Mesenchymal stem cell (in vitro differentiated cells and primary cell): ENCODE measurements around the gene COG4.

Experiments used
- DNase-seq: peaks from one replicate; pipeline ENCODE4 v3.0.0-alpha.2; 2013
- H2AFZ ChIP-seq: one replicate; pipeline ENCODE4 v1.6.1; 2013; ENCODE audit warnings: low read depth, mild to moderate bottlenecking, control low read depth, inconsistent platforms, low read length, moderate library complexity
- H2AK5ac ChIP-seq: 2 replicates; pipeline ENCODE4 v1.6.1; 2013; ENCODE audit warnings: low read length, moderate library complexity, mild to moderate bottlenecking, inconsistent platforms; ENCODE audit not compliant: severe bottlenecking
- H2BK120ac ChIP-seq: one replicate; pipeline ENCODE4 v1.6.1; 2013; ENCODE audit warnings: low read depth, mild to moderate bottlenecking, inconsistent platforms, low read length, moderate library complexity
- H2BK12ac ChIP-seq, 2 experiments: one replicate each; pipeline ENCODE4 v1.6.1; 2013; ENCODE audit warnings: inconsistent platforms in 2 of 2, low read length in 2 of 2, mild to moderate bottlenecking in 2 of 2, moderate library complexity in 2 of 2, control low read depth in 1 of 2
- H2BK15ac ChIP-seq: one replicate; pipeline ENCODE4 v1.6.1; 2013; ENCODE audit warnings: mild to moderate bottlenecking, low read depth, inconsistent platforms; ENCODE audit not compliant: poor library complexity, severe bottlenecking
- H2BK5ac ChIP-seq: 2 replicates; pipeline ENCODE4 v1.6.1; 2013; ENCODE audit warnings: low read depth, mild to moderate bottlenecking, low read length, control low read depth, inconsistent platforms; ENCODE audit not compliant: poor library complexity, severe bottlenecking
- H3K14ac ChIP-seq, 2 experiments: one replicate each; pipeline ENCODE4 v1.6.1; 2013; ENCODE audit warnings: inconsistent platforms in 2 of 2, low read length in 2 of 2, control low read depth in 1 of 2, mild to moderate bottlenecking in 1 of 2, moderate library complexity in 1 of 2
- H3K18ac ChIP-seq, 2 experiments: one replicate each; pipeline ENCODE4 v1.6.1; 2013; ENCODE audit warnings: inconsistent platforms in 2 of 2, low read length in 2 of 2, control low read depth in 1 of 2, low read depth in 1 of 2, mild to moderate bottlenecking in 1 of 2
- H3K23ac ChIP-seq, 2 experiments: one replicate each; pipeline ENCODE4 v1.6.1; 2013; ENCODE audit warnings: inconsistent platforms in 2 of 2, low read length in 2 of 2, mild to moderate bottlenecking in 2 of 2, moderate library complexity in 2 of 2, control low read depth in 1 of 2
- H3K27ac ChIP-seq: 2 replicates; pipeline ENCODE4 v1.5.1; 2013; ENCODE audit warnings: mild to moderate bottlenecking, moderate library complexity, low read length, control low read depth, inconsistent platforms; ENCODE audit not compliant: poor library complexity, severe bottlenecking
- H3K27me3 ChIP-seq, 2 experiments: 2 replicates each; pipeline versions ENCODE4 v1.6.1 to v1.7.0; 2013; ENCODE audit warnings: low read length in 2 of 2, mild to moderate bottlenecking in 2 of 2, moderate library complexity in 2 of 2, control low read depth in 1 of 2, inconsistent platforms in 1 of 2; ENCODE audit not compliant: control insufficient read depth in 1 of 2, insufficient read depth in 1 of 2
- H3K36me3 ChIP-seq, 2 experiments: 2 replicates each; pipeline versions ENCODE4 v1.6.1 to v1.7.0; 2013; ENCODE audit warnings: low read length in 2 of 2, control low read depth in 1 of 2, inconsistent platforms in 1 of 2, low read depth in 1 of 2, mild to moderate bottlenecking in 1 of 2; ENCODE audit not compliant: insufficient read depth in 2 of 2, control insufficient read depth in 1 of 2
- H3K4ac ChIP-seq, 2 experiments: one replicate each; pipeline ENCODE4 v1.6.1; 2013; ENCODE audit warnings: inconsistent platforms in 2 of 2, low read length in 2 of 2, mild to moderate bottlenecking in 2 of 2, moderate library complexity in 2 of 2, control low read depth in 1 of 2, low read depth in 1 of 2
- H3K4me1 ChIP-seq: 2 replicates; pipeline ENCODE4 v1.6.1; 2013; ENCODE audit warnings: low read depth, low read length, control low read depth; ENCODE audit not compliant: control insufficient read depth, insufficient read depth
- H3K4me2 ChIP-seq: 2 replicates; pipeline ENCODE4 v1.6.1; 2013; ENCODE audit warnings: low read length, mild to moderate bottlenecking, inconsistent platforms; ENCODE audit not compliant: poor library complexity, severe bottlenecking
- H3K4me3 ChIP-seq, 2 experiments: 2 replicates each; pipeline versions ENCODE4 v1.5.1 to v1.7.0; 2013; ENCODE audit warnings: low read length in 2 of 2, mild to moderate bottlenecking in 2 of 2, control low read depth in 1 of 2, low read depth in 1 of 2; ENCODE audit not compliant: insufficient read depth in 1 of 2
- H3K79me1 ChIP-seq: replicated peaks from 2 replicates; pipeline ENCODE4 v1.6.1; 2013; ENCODE audit warnings: mild to moderate bottlenecking, control low read depth, low read length, inconsistent platforms; ENCODE audit not compliant: poor library complexity, severe bottlenecking
- H3K9ac ChIP-seq: 2 replicates; pipeline ENCODE4 v1.7.0; 2013; ENCODE audit warnings: mild to moderate bottlenecking, low read length, moderate library complexity
- H3K9me3 ChIP-seq: 2 replicates; pipeline ENCODE4 v1.7.0; 2013; ENCODE audit warnings: mild to moderate bottlenecking, low read length; ENCODE audit not compliant: control insufficient read depth
- H4K8ac ChIP-seq: one replicate; pipeline ENCODE4 v1.6.1; 2013; ENCODE audit warnings: inconsistent platforms, mild to moderate bottlenecking, low read length, moderate library complexity
- H4K91ac ChIP-seq: one replicate; pipeline ENCODE4 v1.6.1; 2013; ENCODE audit warnings: mild to moderate bottlenecking, low read length, inconsistent platforms
- WGBS: methylation state at CpG from one replicate; pipeline ENCODE4 v1.1.7; 2013; ENCODE audit warnings: mixed read lengths; 5-methylcytosine and 5-hydroxymethylcytosine counted together

Gene COG4

GRCh38 chr16:70466805-70467076, 56.6 kb downstream of the COG4 start:
- Histone ChIP-seq H3K27me3 (no peaks in the 10 kb centered on the region), H3K4me3 (no peak overlapping the region), H2AK5ac (no peak overlapping the region), H3K14ac (peak overlapping the region in 1 of 2 experiments; percentile 22), H2BK15ac (no peak overlapping the region), H3K18ac (no peak overlapping the region), H3K9ac (no peak overlapping the region), H3K4me2 (no peak overlapping the region), H2BK5ac (no peak overlapping the region), H3K79me1 (no peaks in the 10 kb centered on the region), H2BK120ac (no peak overlapping the region), H2AFZ (no peak overlapping the region), H2BK12ac (no peak overlapping the region), H3K23ac (no peak overlapping the region), H3K27ac (no peak overlapping the region), H3K36me3 (peaks cover 16 to 39% of the 10 kb centered on the region in 2 experiments), H4K91ac (no peak overlapping the region), H3K9me3 (no peaks in the 10 kb centered on the region), H3K4ac (no peak overlapping the region), H3K4me1 (peaks cover 25% of the 10 kb centered on the region), H4K8ac (no peak overlapping the region)
- no peak for DNase-seq
- 97% methylated on average over 6 of the region's 7 CpGs for WGBS

DNA sequence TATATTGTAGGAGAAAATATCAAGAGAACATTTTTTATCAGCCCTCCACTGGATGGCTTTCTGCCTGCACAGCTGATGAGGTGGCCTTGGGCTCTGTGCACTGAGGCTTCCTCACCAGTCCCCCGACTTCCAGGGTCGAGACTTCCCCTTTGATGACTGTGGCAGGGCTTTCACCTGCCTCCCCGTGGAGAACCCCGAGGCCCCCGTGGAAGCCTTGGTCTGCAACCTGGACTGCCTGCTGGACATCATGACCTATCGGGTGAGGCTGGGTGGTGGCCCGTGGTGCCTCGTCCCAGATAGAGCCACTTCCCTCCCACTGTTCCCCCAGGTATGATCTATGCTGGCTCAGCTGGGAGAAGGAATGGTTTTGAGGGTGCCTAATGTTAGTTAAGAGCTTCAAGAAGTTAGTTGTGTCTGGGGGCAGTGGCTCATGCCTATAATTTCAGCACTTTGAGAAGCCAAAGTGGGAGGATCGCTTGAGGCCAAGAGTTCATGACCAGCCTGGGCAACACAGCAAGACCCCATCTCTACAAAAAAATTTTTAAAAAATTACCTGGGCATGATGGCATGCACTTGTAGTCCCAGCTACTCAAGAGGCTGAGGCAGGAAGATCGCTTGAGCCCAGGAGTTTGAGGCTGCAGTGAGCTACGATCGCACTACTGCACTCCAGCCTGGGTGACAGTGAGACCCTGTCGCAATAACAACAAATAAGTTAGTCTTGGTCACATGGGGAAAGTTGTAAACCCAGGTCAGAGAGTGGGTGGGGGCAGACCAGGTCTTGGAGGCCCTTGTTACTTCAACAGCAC, 57.2 kb downstream of the COG4 start:
- H3K4me1 ChIP-seq: peaks cover 29% of the 10 kb centered on the region
- H3K23ac ChIP-seq: no peak overlapping the region
- no peak overlapping the region for H2AFZ ChIP-seq
- DNase-seq: no peak
- no peaks in the 10 kb centered on the region for H3K9me3 ChIP-seq
- WGBS: 95% methylated on average over 11 of the region's 13 CpGs
- H3K4me3 ChIP-seq: no peak overlapping the region
- H3K36me3 ChIP-seq: peaks cover 16 to 38% of the 10 kb centered on the region in 2 experiments
- H2BK15ac ChIP-seq: no peak overlapping the region
- H3K4me2 ChIP-seq: no peak overlapping the region
- H2AK5ac ChIP-seq: no peak overlapping the region
- no peak overlapping the region for H3K27ac ChIP-seq
- no peak overlapping the region for H3K18ac ChIP-seq
- no peak overlapping the region for H4K91ac ChIP-seq
- H3K4ac ChIP-seq: no peak overlapping the region
- peaks cover 5% of the 10 kb centered on the region for H3K79me1 ChIP-seq
- no peak overlapping the region for H3K14ac ChIP-seq
- no peak overlapping the region for H2BK120ac ChIP-seq
- no peaks in the 10 kb centered on the region for H3K27me3 ChIP-seq
- H2BK12ac ChIP-seq: no peak overlapping the region
- no peak overlapping the region for H3K9ac ChIP-seq
- H2BK5ac ChIP-seq: no peak overlapping the region
- H4K8ac ChIP-seq: no peak overlapping the region

- no peak overlapping the region for H3K9ac ChIP-seq
- H3K4me1 ChIP-seq: peaks cover 28% of the 10 kb centered on the region
- H3K4ac ChIP-seq: no peak overlapping the region
- H2BK5ac ChIP-seq: no peak overlapping the region
- 92% methylated on average over 2 of the region's 2 CpGs for WGBS
- no peaks in the 10 kb centered on the region for H3K9me3 ChIP-seq
- H2BK12ac ChIP-seq: no peak overlapping the region
- DNase-seq: no peak
- H3K4me3 ChIP-seq: no peak overlapping the region
- H3K27me3 ChIP-seq: no peaks in the 10 kb centered on the region
- no peak overlapping the region for H2AK5ac ChIP-seq
- H3K4me2 ChIP-seq: no peak overlapping the region
- no peak overlapping the region for H4K8ac ChIP-seq
- no peak overlapping the region for H3K27ac ChIP-seq
- H3K79me1 ChIP-seq: peaks cover 12% of the 10 kb centered on the region
- no peak overlapping the region for H2BK15ac ChIP-seq
- no peak overlapping the region for H2BK120ac ChIP-seq
- no peak overlapping the region for H3K14ac ChIP-seq
- no peak overlapping the region for H2AFZ ChIP-seq
- H3K36me3 ChIP-seq: peaks cover 16 to 25% of the 10 kb centered on the region in 2 experiments
- no peak overlapping the region for H4K91ac ChIP-seq
- H3K18ac ChIP-seq: no peak overlapping the region
- no peak overlapping the region for H3K23ac ChIP-seq
Observed at GRCh38 chr16:70463235-70463634, 60.1 kb downstream of the COG4 start.

DNA sequence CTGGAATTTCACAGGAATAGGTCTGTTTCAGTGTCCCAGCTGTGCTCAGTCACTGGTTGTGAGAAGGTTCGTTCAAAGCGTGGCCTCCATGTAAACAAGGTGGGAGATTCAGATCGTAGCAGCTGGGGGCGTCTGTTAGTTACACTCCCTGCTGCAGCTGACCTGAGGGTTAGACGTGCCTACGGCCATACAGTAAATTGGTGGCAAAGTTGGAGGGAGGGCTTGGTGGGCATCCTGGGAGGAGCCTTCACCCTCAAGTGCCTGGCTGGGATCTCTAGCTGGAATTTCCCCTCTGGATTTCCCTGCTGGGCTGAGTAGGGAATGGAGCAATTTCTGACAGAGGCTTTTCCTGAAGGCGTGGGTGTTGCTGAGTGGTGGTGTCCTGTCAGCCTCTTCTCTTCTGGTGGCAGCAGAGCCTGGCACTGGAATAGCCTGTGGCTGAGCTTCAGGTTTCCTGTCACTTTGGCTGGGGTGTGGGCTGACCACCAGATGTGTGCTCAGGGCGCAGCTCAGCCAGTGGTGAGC, 62.6 kb downstream of the COG4 start:
- Histone ChIP-seq H3K36me3 (peaks cover 11 to 16% of the 10 kb centered on the region in 2 experiments), H3K9me3 (no peaks in the 10 kb centered on the region), H3K14ac (no peak overlapping the region), H3K18ac (peak overlapping the region in 1 of 2 experiments; percentile 80), H3K23ac (no peak overlapping the region), H2BK5ac (no peak overlapping the region), H3K4me3 (no peak overlapping the region), H3K4me2 (no peak overlapping the region), H2AK5ac (peak overlapping the region; percentile 22), H3K4me1 (peaks cover 22% of the 10 kb centered on the region), H2AFZ (no peak overlapping the region), H3K79me1 (peaks cover 14% of the 10 kb centered on the region), H4K91ac (no peak overlapping the region), H4K8ac (no peak overlapping the region), H3K4ac (peak overlapping the region in 1 of 2 experiments; percentile 57), H2BK12ac (no peak overlapping the region), H2BK15ac (no peak overlapping the region), H3K27me3 (no peaks in the 10 kb centered on the region), H2BK120ac (no peak overlapping the region), H3K9ac (no peak overlapping the region), H3K27ac (peak overlapping the region; percentile 25)
- DNase-seq: peak; percentile 79
- WGBS: 43% methylated on average over 8 of the region's 8 CpGs
